HG02943 (cell line): Measurements from ENCODE around the gene CDH13.

Experiments used
- ATAC-seq: cut with Tn5 transposase; IDR thresholded peaks from one replicate; pipeline ENCODE4 v1.9.1; 2021; ENCODE audit warnings: mild to moderate bottlenecking, low read depth, moderate library complexity; ENCODE audit not compliant: unreplicated experiment

CDH13 gene

DNA sequence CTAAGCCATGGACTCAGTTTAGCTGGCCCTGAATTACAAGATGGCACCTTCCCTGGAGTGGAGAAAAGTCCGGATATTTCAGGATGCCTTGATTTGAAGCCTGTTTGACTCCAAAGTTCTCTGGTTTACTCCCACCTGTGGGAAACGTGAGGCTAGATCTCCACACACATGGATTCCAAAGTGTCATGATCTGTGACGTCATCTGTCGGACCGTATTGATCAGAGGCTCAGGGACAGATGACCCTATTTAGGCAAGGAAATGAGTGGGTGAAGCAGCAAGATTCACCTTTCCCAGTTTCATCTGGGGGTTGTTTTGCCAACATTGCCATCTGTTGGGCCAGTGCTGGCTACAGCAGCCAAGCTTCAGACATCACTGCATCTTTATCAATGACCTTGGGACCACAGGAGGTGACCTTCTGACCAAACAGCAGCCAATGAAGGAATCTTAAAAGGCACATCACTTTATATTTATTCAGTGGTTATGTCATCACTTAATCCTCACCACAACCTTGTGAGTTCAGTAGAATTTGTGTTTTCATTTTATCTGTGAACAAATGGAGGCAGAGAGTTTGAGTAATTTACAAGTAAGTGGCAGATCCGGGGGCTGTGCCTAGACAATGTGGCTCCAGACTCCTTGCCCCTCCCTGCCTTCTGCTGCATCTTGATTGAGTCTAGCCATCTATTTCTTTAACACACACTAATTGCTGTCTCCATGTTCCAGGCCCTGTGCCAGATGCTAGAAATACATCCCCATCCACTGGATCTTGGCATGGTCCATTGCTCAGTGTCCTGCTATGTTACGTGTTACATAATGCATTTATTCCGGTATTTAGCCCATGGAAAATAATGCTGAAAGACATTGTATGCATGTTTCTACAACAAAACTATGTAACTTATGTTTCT, 1.5 kb upstream of the CDH13 start:
- ATAC-seq: no peak

GRCh38 chr16:82628088-82628423, 1.3 kb downstream of the CDH13 start:
- ATAC-seq: no peak

DNA sequence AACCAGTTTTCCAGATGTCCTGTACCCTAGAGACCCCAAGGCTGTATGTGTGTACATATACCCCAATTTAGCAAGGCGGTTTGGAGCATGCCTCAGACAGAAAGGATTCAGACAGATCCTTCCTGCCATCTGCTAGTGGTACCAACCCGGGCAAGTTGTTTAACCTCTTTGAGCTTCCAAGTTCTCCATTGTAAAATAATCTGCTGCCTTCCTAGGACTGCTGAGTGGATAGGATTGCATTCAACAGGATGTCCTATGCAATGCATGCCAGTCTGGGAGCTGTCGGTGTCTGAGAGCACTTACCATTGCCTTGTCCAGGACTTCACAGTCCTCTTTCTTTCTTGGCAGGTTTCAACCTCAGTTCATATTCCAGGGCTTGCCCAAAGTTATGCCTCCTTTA, 1.9 kb downstream of the CDH13 start:
- no peak for ATAC-seq

GRCh38 chr16:82629441-82630027, 2.8 kb downstream of the CDH13 start:
- no peak for ATAC-seq

DNA sequence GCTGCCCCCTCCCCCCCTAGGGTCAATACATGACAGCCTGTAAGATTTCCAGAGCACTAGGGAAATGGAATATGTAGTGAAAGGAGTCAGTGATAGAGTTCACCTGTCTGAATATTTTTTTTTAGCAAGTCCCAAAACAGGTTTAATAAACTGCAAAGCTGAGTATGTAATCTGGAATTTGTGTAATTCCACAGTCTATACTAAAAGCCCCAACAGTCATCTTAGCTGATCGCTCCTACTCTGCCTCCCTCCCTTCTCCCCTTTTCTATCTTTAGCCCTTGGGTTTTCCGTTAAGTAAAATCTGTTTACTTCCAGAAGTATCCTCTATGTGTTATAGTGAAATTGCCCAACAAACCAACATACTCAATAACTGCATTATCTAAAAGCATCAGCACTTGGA, 3.5 kb downstream of the CDH13 start:
- ATAC-seq: no peak

- ATAC-seq: no peak
Measured at GRCh38 chr16:82630688-82631087, 3.9 kb downstream of the CDH13 start.

- no peak for ATAC-seq
Measured at GRCh38 chr16:82631701-82632685, 5.2 kb downstream of the CDH13 start.

- ATAC-seq: no peak
Measured at GRCh38 chr16:82633964-82634600, 7.3 kb downstream of the CDH13 start.

DNA sequence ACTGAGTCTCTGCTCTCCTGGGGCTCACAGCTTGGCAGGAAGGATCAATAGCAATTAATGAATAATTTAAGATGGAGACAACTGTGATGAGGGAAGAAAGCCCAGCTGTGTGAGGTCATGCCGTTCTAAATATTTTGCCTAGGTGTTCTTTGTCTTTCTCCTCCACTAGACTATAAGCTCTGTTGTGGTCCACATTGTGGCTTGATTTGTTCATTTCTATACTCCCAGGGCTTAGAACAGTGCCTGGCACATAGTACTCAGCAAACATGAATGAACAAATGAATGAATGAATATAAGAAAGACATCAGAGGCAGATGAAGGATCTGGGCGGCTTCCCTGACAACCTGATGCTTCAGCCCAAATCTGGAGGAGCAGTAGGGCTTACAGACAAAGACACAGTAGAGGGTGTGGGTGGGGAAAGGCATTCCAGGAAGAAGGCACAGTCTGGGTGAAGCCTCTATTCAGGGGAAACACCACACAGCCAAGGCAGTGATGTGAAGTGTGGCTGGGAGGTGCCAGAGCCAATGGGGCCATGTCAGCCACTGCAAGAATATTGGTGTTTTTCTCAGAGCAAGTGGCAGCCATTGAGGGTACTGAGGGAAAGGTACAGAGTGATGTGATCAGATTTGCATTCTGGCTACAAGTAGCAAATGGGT, 8.3 kb downstream of the CDH13 start:
- ATAC-seq: no peak

- ATAC-seq: peak; percentile 51
Measured at GRCh38 chr16:82636485-82636884, 9.7 kb downstream of the CDH13 start.

- ATAC-seq: no peak
Measured at GRCh38 chr16:82636958-82637357, 10.2 kb downstream of the CDH13 start.

DNA sequence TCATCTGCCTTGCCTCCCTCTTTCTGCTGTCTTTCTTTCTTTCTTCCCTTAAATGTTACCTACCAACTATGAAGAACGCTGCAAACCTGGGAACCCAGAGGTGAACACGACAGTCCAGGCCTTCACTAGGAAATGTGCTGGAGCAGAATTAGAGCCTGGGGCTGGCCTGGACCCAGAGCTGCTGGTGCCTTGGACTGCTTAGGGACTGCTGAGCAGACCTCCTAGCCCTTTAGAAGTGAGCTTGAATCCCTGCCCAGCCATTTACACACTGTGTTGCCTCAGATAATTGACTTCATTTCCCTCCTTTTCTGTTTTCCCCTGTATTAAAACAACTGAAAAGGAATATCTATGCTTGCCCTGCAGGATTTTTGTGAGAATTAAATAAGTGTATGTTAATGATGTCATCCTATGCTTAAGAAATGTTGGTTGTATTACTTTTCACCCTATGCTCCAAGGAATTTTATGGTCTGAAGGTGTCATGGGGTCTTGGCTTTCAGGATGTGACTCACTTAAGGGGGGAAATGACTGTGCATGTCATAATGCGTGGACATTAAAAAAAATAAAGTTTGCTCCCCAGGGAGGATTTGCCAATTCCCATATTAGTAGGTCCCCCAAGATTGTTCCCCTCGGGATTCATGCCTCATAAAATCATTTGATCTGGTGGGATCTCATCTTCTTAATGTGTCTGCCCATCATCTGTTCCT, 11.5 kb downstream of the CDH13 start:
- no peak for ATAC-seq

- no peak for ATAC-seq
Measured at GRCh38 chr16:82639263-82639662, 12.5 kb downstream of the CDH13 start.

- peak; percentile 44 for ATAC-seq
Measured at GRCh38 chr16:82639666-82640336, 13.0 kb downstream of the CDH13 start.

DNA sequence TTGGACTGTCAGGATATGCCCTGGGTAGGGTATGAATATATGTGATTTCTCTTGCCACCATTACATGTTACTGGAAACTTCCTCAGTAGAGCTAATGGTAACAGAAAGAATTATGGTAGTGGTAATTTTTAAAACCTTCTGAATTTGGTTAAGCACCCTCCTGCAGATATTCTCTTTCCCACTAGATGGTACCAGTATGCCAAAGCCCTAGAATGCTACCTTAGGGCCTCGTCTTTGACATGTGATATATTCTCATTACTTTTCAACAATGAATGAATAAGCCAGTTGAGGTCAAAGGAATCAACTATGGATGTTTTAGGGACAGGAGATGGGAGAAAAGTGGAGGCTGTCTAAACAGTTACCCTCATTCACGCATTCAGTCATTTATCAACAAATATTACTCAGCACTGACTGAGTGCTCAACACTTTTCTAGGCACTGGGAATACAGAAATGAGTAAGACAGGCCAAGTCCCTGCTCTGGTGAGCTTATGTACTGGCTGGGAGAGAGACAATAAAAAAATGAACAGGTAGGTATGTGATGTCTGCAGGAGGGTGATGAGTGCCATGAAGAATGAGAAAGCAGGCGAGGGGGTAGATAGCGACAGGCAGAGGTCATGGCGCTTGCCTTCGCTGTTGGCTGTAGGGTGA, 14.7 kb downstream of the CDH13 start:
- no peak for ATAC-seq

DNA sequence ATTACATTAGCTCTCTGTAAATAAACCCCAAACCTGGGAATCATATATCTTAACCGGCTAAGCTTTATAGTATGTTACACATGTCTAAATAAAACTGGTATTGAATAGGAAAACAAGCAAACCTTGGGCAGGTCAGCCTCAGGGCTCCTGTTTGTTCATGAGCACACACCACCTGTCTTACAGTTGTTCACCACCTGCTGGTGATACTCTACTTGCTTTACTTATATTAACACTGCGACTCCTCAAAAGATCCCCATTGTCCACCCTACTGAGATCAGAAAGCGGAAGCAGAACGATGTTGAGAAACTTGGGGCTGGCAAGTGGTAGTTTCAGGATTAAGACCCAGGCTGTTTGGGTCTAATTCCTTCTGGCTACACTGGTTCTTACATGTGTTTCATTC, 16.4 kb downstream of the CDH13 start:
- no peak for ATAC-seq

GRCh38 chr16:82643936-82644630, 17.3 kb downstream of the CDH13 start:
- no peak for ATAC-seq

DNA sequence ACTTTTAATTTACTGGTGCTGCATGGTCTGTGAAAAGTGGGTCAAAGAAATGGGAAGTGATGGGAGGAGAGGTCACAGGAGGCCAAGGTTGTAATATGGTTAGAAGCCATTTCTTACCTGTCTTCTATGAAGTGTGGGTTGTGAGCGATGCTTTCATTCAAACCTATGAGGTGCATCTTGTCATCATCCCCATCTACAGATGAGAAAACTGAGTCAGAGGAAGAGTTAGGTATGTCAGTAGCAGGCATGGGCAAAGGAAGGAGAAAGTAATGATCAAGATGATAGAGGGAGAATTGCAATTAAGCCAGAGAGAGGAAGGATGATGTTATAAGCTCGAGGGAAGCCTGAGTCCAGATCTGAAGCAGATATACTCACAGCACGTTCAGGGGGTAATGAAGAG, 19.7 kb downstream of the CDH13 start:
- ATAC-seq: no peak
